ENCODE results near the gene RSBN1L.
"Not testable (repeated sequence)": the region's sequence is repeated elsewhere in the genome, so short reads cannot be mapped to it uniquely, and the experiment has no call there.

RSBN1L gene

GRCh38 chr7:77783545-77783944 lies 87.3 kb downstream of the RSBN1L start:
- peaks cover 15% of the 10 kb centered on the region for H3K9me3 ChIP-seq (ENCODE audit: control insufficient read depth, low read depth, low read length)

GRCh38 chr7:77784426-77784825 lies 88.2 kb downstream of the RSBN1L start:
- peaks cover 10% of the 10 kb centered on the region for H3K36me3 ChIP-seq (ENCODE audit: control insufficient read depth, low read depth, low read length)
- peaks cover 15% of the 10 kb centered on the region for H3K9me3 ChIP-seq (ENCODE audit: control insufficient read depth, low read depth, low read length)
- H3K4me1 ChIP-seq (ENCODE audit: control insufficient read depth, low read depth, low read length); H3K4me3 ChIP-seq (ENCODE audit: low read length); H3K27me3 ChIP-seq (ENCODE audit: control insufficient read depth, insufficient read depth, low read length); H3K27ac ChIP-seq (ENCODE audit: low read length); H3K9ac ChIP-seq (ENCODE audit: low read length): not testable (repeated sequence)

More at GRCh38 chr7:77783545-77783944, 87.3 kb downstream of the RSBN1L start:
- no peaks in the 10 kb centered on the region for H3K4me1 ChIP-seq (ENCODE audit: control insufficient read depth, low read depth, low read length)
- no peaks in the 10 kb centered on the region for H3K27me3 ChIP-seq (ENCODE audit: control insufficient read depth, insufficient read depth, low read length)
- H3K9ac ChIP-seq (ENCODE audit: low read length) = no peak overlapping the region
- H3K27ac ChIP-seq (ENCODE audit: low read length) = no peak overlapping the region
- H3K4me3 ChIP-seq (ENCODE audit: low read length) = no peak overlapping the region
- H3K36me3 ChIP-seq (ENCODE audit: control insufficient read depth, low read depth, low read length) = peaks cover 16% of the 10 kb centered on the region

GRCh38 chr7:77786018-77786417 lies 89.8 kb downstream of the RSBN1L start:
- peaks cover 5% of the 10 kb centered on the region for H3K36me3 ChIP-seq (ENCODE audit: control insufficient read depth, low read depth, low read length)
- H3K4me1 ChIP-seq (ENCODE audit: control insufficient read depth, low read depth, low read length) = no peaks in the 10 kb centered on the region
- H3K9ac ChIP-seq (ENCODE audit: low read length) = no peak overlapping the region
- H3K27ac ChIP-seq (ENCODE audit: low read length) = no peak overlapping the region
- H3K27me3 ChIP-seq (ENCODE audit: control insufficient read depth, insufficient read depth, low read length) = no peaks in the 10 kb centered on the region
- peaks cover 15% of the 10 kb centered on the region for H3K9me3 ChIP-seq (ENCODE audit: control insufficient read depth, low read depth, low read length)
- no peak overlapping the region for H3K4me3 ChIP-seq (ENCODE audit: low read length)

- no peaks in the 10 kb centered on the region for H3K4me1 ChIP-seq (ENCODE audit: control insufficient read depth, low read depth, low read length)
- peaks cover 15% of the 10 kb centered on the region for H3K9me3 ChIP-seq (ENCODE audit: control insufficient read depth, low read depth, low read length)
- no peak overlapping the region for H3K27ac ChIP-seq (ENCODE audit: low read length)
- no peaks in the 10 kb centered on the region for H3K27me3 ChIP-seq (ENCODE audit: control insufficient read depth, insufficient read depth, low read length)
- peaks cover 3% of the 10 kb centered on the region for H3K36me3 ChIP-seq (ENCODE audit: control insufficient read depth, low read depth, low read length)
- H3K4me3 ChIP-seq (ENCODE audit: low read length) = no peak overlapping the region
- H3K9ac ChIP-seq (ENCODE audit: low read length) = no peak overlapping the region
These were observed 90.5 kb downstream of the RSBN1L start for GRCh38 chr7:77786741-77787140.

GRCh38 chr7:77788327-77788902 lies 92.2 kb downstream of the RSBN1L start:
- Histone ChIP-seq H3K27ac (ENCODE audit: low read length) (no peak overlapping the region), H3K9ac (ENCODE audit: low read length) (no peak overlapping the region), H3K4me1 (ENCODE audit: control insufficient read depth, low read depth, low read length) (no peaks in the 10 kb centered on the region), H3K27me3 (ENCODE audit: control insufficient read depth, insufficient read depth, low read length) (no peaks in the 10 kb centered on the region), H3K9me3 (ENCODE audit: control insufficient read depth, low read depth, low read length) (peaks cover 15% of the 10 kb centered on the region), H3K36me3 (ENCODE audit: control insufficient read depth, low read depth, low read length) (peaks cover 3% of the 10 kb centered on the region), H3K4me3 (ENCODE audit: low read length) (no peak overlapping the region)

GRCh38 chr7:77791336-77791735 lies 95.1 kb downstream of the RSBN1L start:
- Histone ChIP-seq H3K36me3 (ENCODE audit: control insufficient read depth, low read depth, low read length) (peaks cover 5% of the 10 kb centered on the region), H3K27ac (ENCODE audit: low read length) (no peak overlapping the region)

GRCh38 chr7:77791956-77792355 lies 95.7 kb downstream of the RSBN1L start:
- no peak overlapping the region for H3K9ac ChIP-seq (ENCODE audit: low read length)
- peaks cover 2% of the 10 kb centered on the region for H3K4me1 ChIP-seq (ENCODE audit: control insufficient read depth, low read depth, low read length)
- no peak overlapping the region for H3K27ac ChIP-seq (ENCODE audit: low read length)
- no peaks in the 10 kb centered on the region for H3K27me3 ChIP-seq (ENCODE audit: control insufficient read depth, insufficient read depth, low read length)
- no peaks in the 10 kb centered on the region for H3K9me3 ChIP-seq (ENCODE audit: control insufficient read depth, low read depth, low read length)
- no peak overlapping the region for H3K4me3 ChIP-seq (ENCODE audit: low read length)
- H3K36me3 ChIP-seq (ENCODE audit: control insufficient read depth, low read depth, low read length) = peaks cover 5% of the 10 kb centered on the region

More at GRCh38 chr7:77791336-77791735, 95.1 kb downstream of the RSBN1L start:
- no peak overlapping the region for H3K4me3 ChIP-seq (ENCODE audit: low read length)
- H3K9ac ChIP-seq (ENCODE audit: low read length) = no peak overlapping the region
- H3K4me1 ChIP-seq (ENCODE audit: control insufficient read depth, low read depth, low read length) = no peaks in the 10 kb centered on the region
- peaks cover under 1% of the 10 kb centered on the region for H3K9me3 ChIP-seq (ENCODE audit: control insufficient read depth, low read depth, low read length)
- no peaks in the 10 kb centered on the region for H3K27me3 ChIP-seq (ENCODE audit: control insufficient read depth, insufficient read depth, low read length)

GRCh38 chr7:77794000-77794399 lies 97.7 kb downstream of the RSBN1L start:
- Histone ChIP-seq H3K27ac (ENCODE audit: low read length) (no peak overlapping the region), H3K4me1 (ENCODE audit: control insufficient read depth, low read depth, low read length) (peaks cover 6% of the 10 kb centered on the region), H3K27me3 (ENCODE audit: control insufficient read depth, insufficient read depth, low read length) (no peaks in the 10 kb centered on the region), H3K4me3 (ENCODE audit: low read length) (no peak overlapping the region), H3K36me3 (ENCODE audit: control insufficient read depth, low read depth, low read length) (peaks cover 5% of the 10 kb centered on the region), H3K9ac (ENCODE audit: low read length) (no peak overlapping the region), H3K9me3 (ENCODE audit: control insufficient read depth, low read depth, low read length) (no peaks in the 10 kb centered on the region)

GRCh38 chr7:77796109-77796508 lies 99.8 kb downstream of the RSBN1L start:
- no peaks in the 10 kb centered on the region for H3K9me3 ChIP-seq (ENCODE audit: control insufficient read depth, low read depth, low read length)
- H3K4me1 ChIP-seq (ENCODE audit: control insufficient read depth, low read depth, low read length) = peaks cover 6% of the 10 kb centered on the region
- H3K36me3 ChIP-seq (ENCODE audit: control insufficient read depth, low read depth, low read length) = peaks cover 5% of the 10 kb centered on the region
- H3K27me3 ChIP-seq (ENCODE audit: control insufficient read depth, insufficient read depth, low read length) = no peaks in the 10 kb centered on the region
- no peak overlapping the region for H3K27ac ChIP-seq (ENCODE audit: low read length)
- no peak overlapping the region for H3K4me3 ChIP-seq (ENCODE audit: low read length)
- no peak overlapping the region for H3K9ac ChIP-seq (ENCODE audit: low read length)

- Histone ChIP-seq H3K4me3 (ENCODE audit: low read length) (peak overlapping the region; percentile 72), H3K27ac (ENCODE audit: low read length) (no peak overlapping the region), H3K4me1 (ENCODE audit: control insufficient read depth, low read depth, low read length) (peaks cover 6% of the 10 kb centered on the region), H3K27me3 (ENCODE audit: control insufficient read depth, insufficient read depth, low read length) (no peaks in the 10 kb centered on the region), H3K36me3 (ENCODE audit: control insufficient read depth, low read depth, low read length) (peaks cover 5% of the 10 kb centered on the region), H3K9ac (ENCODE audit: low read length) (no peak overlapping the region), H3K9me3 (ENCODE audit: control insufficient read depth, low read depth, low read length) (no peaks in the 10 kb centered on the region)
These were observed 100.7 kb downstream of the RSBN1L start for GRCh38 chr7:77796960-77797359.

GRCh38 chr7:77797734-77798393 lies 101.6 kb downstream of the RSBN1L start:
- Histone ChIP-seq H3K4me1 (ENCODE audit: control insufficient read depth, low read depth, low read length) (peaks cover 6% of the 10 kb centered on the region), H3K27ac (ENCODE audit: low read length) (no peak overlapping the region)

More at GRCh38 chr7:77797734-77798393, 101.6 kb downstream of the RSBN1L start:
- H3K9ac ChIP-seq (ENCODE audit: low read length) = peak overlapping the region; percentile 72
- peaks cover 5% of the 10 kb centered on the region for H3K36me3 ChIP-seq (ENCODE audit: control insufficient read depth, low read depth, low read length)
- peak overlapping the region; percentile 72 for H3K4me3 ChIP-seq (ENCODE audit: low read length)
- H3K27me3 ChIP-seq (ENCODE audit: control insufficient read depth, insufficient read depth, low read length) = no peaks in the 10 kb centered on the region
- no peaks in the 10 kb centered on the region for H3K9me3 ChIP-seq (ENCODE audit: control insufficient read depth, low read depth, low read length)

All from iPS-18a (cell line).